Naive thymus-derived CD8-positive, alpha-beta T cell (primary cell): Measurements from ENCODE around the gene CISD2. TPM values are rescaled to one million over a fixed set of nuclear protein-coding genes. Genes with fewer than 3 reads are reported as not detected.
A peak's percentile ranks its signal among the peaks of the same experiment; 100 is the strongest.

ENCODE experiments used
- ATAC-seq, 2 donors: fragments of 150-1000 bp; cut with Tn5 transposase in 1 of 2; sonication (Bioruptor Pico), chemical (Tn5 transposase) in 1 of 2; 1 replicate in 1 of 2; 2 replicates in 1 of 2; pipeline ENCODE4 v1.10.0; 2021; ENCODE audit warnings: mild to moderate bottlenecking in 2 of 2, moderate library complexity in 2 of 2
- POLR2A ChIA-PET: fragments of 350-600 bp; sonication (Branson Sonifier 250); formaldehyde crosslinking; loops from one replicate; lab custom pipeline; 2021; ENCODE audit warnings: antibody characterized with exemption; lab: Charles Lee
- DNase-seq, 10 donors: peaks; one replicate each; pipeline versions ENCODE4 v3.0.0 to v3.0.0-alpha.2; 2020 to 2022
- H3K27ac Mint-ChIP-seq, 10 donors: one replicate each; pipeline ENCODE4 v1.8.0; 2020 to 2022; ENCODE audit warnings: mild to moderate bottlenecking in 10 of 10, mixed read lengths in 10 of 10, moderate library complexity in 4 of 10, inconsistent platforms in 1 of 10
- H3K27me3 Mint-ChIP-seq, 5 donors: one replicate each; pipeline ENCODE4 v1.8.0; 2021 to 2022; ENCODE audit warnings: mixed read lengths in 5 of 5
- H3K36me3 Mint-ChIP-seq, 3 donors: one replicate each; pipeline ENCODE4 v1.8.0; 2020 to 2022; ENCODE audit warnings: mixed read lengths in 3 of 3, mild to moderate bottlenecking in 2 of 3, inconsistent platforms in 1 of 3
- H3K4me1 Mint-ChIP-seq, 4 donors: one replicate each; pipeline ENCODE4 v1.8.0; 2021 to 2022; ENCODE audit warnings: mixed read lengths in 4 of 4
- H3K4me3 Mint-ChIP-seq, 10 donors: one replicate each; pipeline ENCODE4 v1.8.0; 2020 to 2022; ENCODE audit warnings: mild to moderate bottlenecking in 10 of 10, mixed read lengths in 10 of 10, moderate library complexity in 6 of 10, inconsistent platforms in 1 of 10
- H3K9me3 Mint-ChIP-seq, 9 donors: one replicate each; pipeline ENCODE4 v1.8.0; 2020 to 2022; ENCODE audit warnings: mixed read lengths in 9 of 9, mild to moderate bottlenecking in 3 of 9, inconsistent platforms in 1 of 9, moderate library complexity in 1 of 9
- polyA plus RNA-seq, 3 donors: library from polyadenylated mRNA; unstranded; fragments of 300-500 nt; fragmentation: Illumina TruSeq; gene quantifications; one replicate each; pipeline ENCODE4 v1.2.3, GENCODE V29; 2021
- total RNA-seq, 8 experiments: library from RNA in 2 of 8; stranded (reverse) in 2 of 8; gene quantifications; one replicate each; pipeline ENCODE4 v1.2.3 and lab custom pipeline; 2021 to 2026

Gene CISD2
- total and polyA plus RNA-seq, 5 experiments from 2014 or later = 13.7 to 30.5 (median 20.2) TPM

- peaks cover 18 to 38% (median 32%) of the 10 kb centered on the region in 4 donors for H3K4me1 Mint-ChIP-seq
- peaks cover 0 to 5% (median 0%) of the 10 kb centered on the region in 5 donors for H3K27me3 Mint-ChIP-seq
- POLR2A ChIA-PET = interaction anchor here (0.7 to 7.7 kb wide), 37 partner anchors 11 to 1481 kb away, joined by 3 to 237 read pairs (median 4); partner anchors contain the start of genes BDH2, CISD2, MANBA and NFKB1
- ATAC-seq = peak; percentile 76
- H3K9me3 Mint-ChIP-seq = no peaks in the 10 kb centered on the region
- DNase-seq = peak; percentile 91 to 100 (median 99)
- no peak overlapping the region for H3K27ac Mint-ChIP-seq
- H3K36me3 Mint-ChIP-seq = peaks cover 0 to 14% (median 7%) of the 10 kb centered on the region in 3 donors
- no peak overlapping the region for H3K4me3 Mint-ChIP-seq
These were observed 40.9 kb upstream of the CISD2 start for GRCh38 chr4:102827674-102828496.

GRCh38 chr4:102828497-102828808 lies 40.3 kb upstream of the CISD2 start:
- POLR2A ChIA-PET = interaction anchor here (0.9 to 7.7 kb wide), 29 partner anchors 10 to 1482 kb away, joined by 3 to 237 read pairs (median 5); partner anchors contain the start of genes CISD2, MANBA, NFKB1 and PPP3CA

GRCh38 chr4:102829803-102830202 lies 39.0 kb upstream of the CISD2 start:
- Mint-ChIP-seq H3K9me3 (no peaks in the 10 kb centered on the region), H3K27ac (no peak overlapping the region), H3K4me1 (peaks cover 15 to 24% (median 21%) of the 10 kb centered on the region in 4 donors), H3K4me3 (no peak overlapping the region), H3K27me3 (peaks cover 0 to 5% (median 0%) of the 10 kb centered on the region in 5 donors), H3K36me3 (peaks cover 0 to 3% (median 0%) of the 10 kb centered on the region in 3 donors)
- DNase-seq (no peak), ATAC-seq (no peak)
- POLR2A ChIA-PET = interaction anchor here (4.2 to 7.7 kb wide), 3 partner anchors 14 to 199 kb away, joined by 30 to 237 read pairs (median 89); partner anchors contain the start of gene CISD2

More at GRCh38 chr4:102828497-102828808, 40.3 kb upstream of the CISD2 start:
- Mint-ChIP-seq H3K4me1 (peaks cover 15 to 35% (median 27%) of the 10 kb centered on the region in 4 donors), H3K27me3 (peaks cover 0 to 5% (median 0%) of the 10 kb centered on the region in 5 donors), H3K9me3 (no peaks in the 10 kb centered on the region), H3K4me3 (no peak overlapping the region), H3K36me3 (peaks cover 0 to 8% (median 3%) of the 10 kb centered on the region in 3 donors), H3K27ac (no peak overlapping the region)
- ATAC-seq (no peak), DNase-seq (no peak)

DNA sequence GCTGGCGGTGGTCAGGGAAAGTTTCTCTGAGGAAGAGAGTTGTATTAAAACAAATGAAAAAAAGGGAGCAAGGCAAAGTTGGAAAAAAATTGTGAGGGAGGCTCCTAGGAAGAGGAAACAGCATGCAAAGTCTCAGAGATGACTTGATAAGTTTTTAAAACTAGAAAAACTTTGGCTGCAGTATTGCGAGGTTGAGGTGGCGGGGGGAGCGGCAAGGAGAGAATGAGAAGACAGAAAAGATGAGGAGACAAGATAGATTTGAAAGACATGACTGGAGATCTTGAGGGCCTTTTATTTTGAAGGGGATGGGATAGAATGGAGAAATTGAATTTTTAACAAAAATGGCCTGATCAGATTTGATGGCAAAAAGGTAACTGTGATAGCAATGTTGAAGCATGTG lies 36.7 kb upstream of the CISD2 start:
- H3K4me1 Mint-ChIP-seq = peaks cover 15 to 31% (median 23%) of the 10 kb centered on the region in 4 donors
- peaks cover 0 to 3% (median 0%) of the 10 kb centered on the region in 3 donors for H3K36me3 Mint-ChIP-seq
- DNase-seq (no peak), ATAC-seq (no peak)
- H3K4me3 Mint-ChIP-seq = no peak overlapping the region
- POLR2A ChIA-PET = no interaction called here
- no peaks in the 10 kb centered on the region for H3K9me3 Mint-ChIP-seq
- peak overlapping the region in 6 of 10 donors; percentile 21 to 86 (median 38) for H3K27ac Mint-ChIP-seq
- H3K27me3 Mint-ChIP-seq = peaks cover 0 to 5% (median 0%) of the 10 kb centered on the region in 5 donors

DNA sequence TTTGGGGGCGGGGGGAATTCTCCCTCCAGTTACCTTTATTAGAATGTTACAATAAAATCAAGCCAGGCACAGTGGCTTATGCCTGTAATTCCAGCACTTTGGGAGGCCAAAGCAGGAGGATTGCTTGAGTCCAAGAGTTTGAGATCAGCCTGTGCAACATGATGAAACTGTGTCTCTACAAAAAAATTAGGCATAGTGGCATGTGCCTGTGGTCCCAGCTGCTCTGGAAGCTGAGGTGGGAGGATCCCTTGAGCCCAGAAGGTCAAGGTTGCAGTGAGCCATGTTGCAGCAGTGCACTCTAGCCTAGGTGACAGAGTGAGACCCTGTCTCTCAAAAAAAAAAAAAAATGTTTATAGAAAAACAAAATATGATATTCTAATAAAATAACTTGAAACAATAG lies 36.1 kb upstream of the CISD2 start:
- Mint-ChIP-seq H3K27ac (peak overlapping the region in 2 of 10 donors; percentile 1 to 86), H3K27me3 (peaks cover 0 to 1% (median 0%) of the 10 kb centered on the region in 5 donors), H3K4me1 (peaks cover 13 to 31% (median 22%) of the 10 kb centered on the region in 4 donors), H3K36me3 (no peaks in the 10 kb centered on the region), H3K4me3 (no peak overlapping the region), H3K9me3 (no peaks in the 10 kb centered on the region)
- ATAC-seq = no peak
- no peak for DNase-seq
- POLR2A ChIA-PET = interaction anchor here (0.6 kb wide), 1 partner anchor 175 kb away, joined by 3 read pairs; no protein-coding TSS in a partner anchor

- H3K4me1 Mint-ChIP-seq = peaks cover 2 to 20% (median 8%) of the 10 kb centered on the region in 4 donors
- POLR2A ChIA-PET = interaction anchor here (0.7 to 0.9 kb wide), 2 partner anchors 9 to 33 kb away, joined by 3 to 6 read pairs; partner anchors contain the start of gene UBE2D3
- ATAC-seq (no peak), DNase-seq (no peak)
- no peaks in the 10 kb centered on the region for H3K27me3 Mint-ChIP-seq
- no peaks in the 10 kb centered on the region for H3K9me3 Mint-ChIP-seq
- H3K4me3 Mint-ChIP-seq = no peak overlapping the region
- H3K36me3 Mint-ChIP-seq = peaks cover 0 to 7% (median 0%) of the 10 kb centered on the region in 3 donors
- H3K27ac Mint-ChIP-seq = no peak overlapping the region
These were observed 32.2 kb upstream of the CISD2 start for GRCh38 chr4:102836596-102836995.

GRCh38 chr4:102842367-102842766 lies 26.4 kb upstream of the CISD2 start:
- no peaks in the 10 kb centered on the region for H3K27me3 Mint-ChIP-seq
- POLR2A ChIA-PET = no interaction called here
- H3K9me3 Mint-ChIP-seq = no peaks in the 10 kb centered on the region
- no peak for ATAC-seq
- H3K4me1 Mint-ChIP-seq = peaks cover 0 to 6% (median 0%) of the 10 kb centered on the region in 4 donors
- H3K27ac Mint-ChIP-seq = no peak overlapping the region
- DNase-seq = no peak
- H3K4me3 Mint-ChIP-seq = no peak overlapping the region
- H3K36me3 Mint-ChIP-seq = peaks cover 0 to 8% (median 0%) of the 10 kb centered on the region in 3 donors

DNA sequence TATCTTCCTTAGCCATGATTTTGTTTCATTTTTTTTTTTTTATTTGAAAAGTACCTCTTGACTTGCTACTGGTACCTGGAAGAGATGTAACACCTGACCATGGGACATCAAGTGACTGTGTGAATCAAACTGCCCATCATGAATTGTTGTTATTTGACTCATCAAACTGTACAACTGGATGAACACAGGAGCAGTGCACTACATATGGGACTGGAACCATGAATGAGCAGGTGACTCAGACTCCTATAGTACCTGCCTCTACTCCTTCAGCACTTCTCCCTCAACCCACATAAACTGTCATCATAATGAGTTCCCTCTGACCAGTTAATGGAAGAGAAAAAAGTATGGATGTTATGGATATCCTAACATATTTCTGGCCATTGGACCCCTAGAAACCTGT lies 25.5 kb upstream of the CISD2 start:
- H3K27ac Mint-ChIP-seq = no peak overlapping the region
- POLR2A ChIA-PET = no interaction called here
- no peak for ATAC-seq
- peaks cover 0 to 8% (median 0%) of the 10 kb centered on the region in 3 donors for H3K36me3 Mint-ChIP-seq
- no peak overlapping the region for H3K4me3 Mint-ChIP-seq
- no peak for DNase-seq
- peaks cover 0 to 4% (median 0%) of the 10 kb centered on the region in 4 donors for H3K4me1 Mint-ChIP-seq
- no peaks in the 10 kb centered on the region for H3K27me3 Mint-ChIP-seq
- no peaks in the 10 kb centered on the region for H3K9me3 Mint-ChIP-seq

GRCh38 chr4:102843938-102844337 lies 24.9 kb upstream of the CISD2 start:
- no peak for ATAC-seq
- H3K36me3 Mint-ChIP-seq = peaks cover 0 to 8% (median 0%) of the 10 kb centered on the region in 3 donors
- H3K4me1 Mint-ChIP-seq = no peaks in the 10 kb centered on the region
- POLR2A ChIA-PET = no interaction called here
- H3K27me3 Mint-ChIP-seq = no peaks in the 10 kb centered on the region
- no peak overlapping the region for H3K4me3 Mint-ChIP-seq
- no peaks in the 10 kb centered on the region for H3K9me3 Mint-ChIP-seq
- no peak overlapping the region for H3K27ac Mint-ChIP-seq
- no peak for DNase-seq

GRCh38 chr4:102847687-102848086 lies 21.1 kb upstream of the CISD2 start:
- Mint-ChIP-seq H3K4me1 (peaks cover 0 to 7% (median 0%) of the 10 kb centered on the region in 4 donors), H3K9me3 (no peaks in the 10 kb centered on the region), H3K27ac (no peak overlapping the region), H3K27me3 (no peaks in the 10 kb centered on the region), H3K4me3 (no peak overlapping the region), H3K36me3 (peaks cover 0 to 2% (median 0%) of the 10 kb centered on the region in 3 donors)
- ATAC-seq = no peak
- POLR2A ChIA-PET = no interaction called here
- no peak for DNase-seq

GRCh38 chr4:102849579-102850104 lies 19.1 kb upstream of the CISD2 start:
- POLR2A ChIA-PET = no interaction called here
- Mint-ChIP-seq H3K4me1 (peaks cover 0 to 7% (median 0%) of the 10 kb centered on the region in 4 donors), H3K27me3 (no peaks in the 10 kb centered on the region), H3K27ac (no peak overlapping the region), H3K4me3 (no peak overlapping the region), H3K9me3 (no peaks in the 10 kb centered on the region), H3K36me3 (peaks cover 0 to 2% (median 0%) of the 10 kb centered on the region in 3 donors)
- ATAC-seq (no peak), DNase-seq (no peak)

DNA sequence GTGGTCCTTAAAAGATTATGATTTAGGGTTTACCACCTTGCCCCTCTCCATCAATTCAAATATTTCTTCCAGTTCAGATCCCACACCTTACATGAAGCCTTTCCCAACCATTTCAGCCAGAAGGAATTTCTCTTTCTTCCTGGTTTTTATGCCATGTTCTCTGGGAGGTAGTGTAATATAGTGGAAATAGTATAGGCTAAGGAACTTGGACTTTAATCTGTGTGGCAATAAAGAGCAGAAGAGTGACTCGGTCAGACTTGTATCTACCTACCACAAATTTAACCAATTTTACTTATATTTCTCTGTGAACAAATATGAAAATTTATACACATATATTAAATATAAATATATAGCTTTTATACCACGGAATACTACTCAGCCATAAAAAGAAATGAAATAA lies 18.4 kb upstream of the CISD2 start:
- POLR2A ChIA-PET = no interaction called here

More for the DNA sequence above, 18.4 kb upstream of the CISD2 start:
- H3K36me3 Mint-ChIP-seq = no peaks in the 10 kb centered on the region
- no peak overlapping the region for H3K27ac Mint-ChIP-seq
- no peaks in the 10 kb centered on the region for H3K9me3 Mint-ChIP-seq
- ATAC-seq (no peak), DNase-seq (no peak)
- H3K27me3 Mint-ChIP-seq = no peaks in the 10 kb centered on the region
- H3K4me3 Mint-ChIP-seq = no peak overlapping the region
- peaks cover 0 to 7% (median 0%) of the 10 kb centered on the region in 4 donors for H3K4me1 Mint-ChIP-seq
